H9 (cell line): ENCODE results near the gene UVSSA. TPM values are rescaled to one million over a fixed set of nuclear protein-coding genes. Genes with fewer than 3 reads are reported as not detected.

ENCODE experiments used
- DNase-seq: peaks from one replicate; pipeline ENCODE4 v3.0.0-alpha.2; 2017
- H2AFZ ChIP-seq: one replicate; pipeline ENCODE4 v1.6.1; 2013; ENCODE audit warnings: mild to moderate bottlenecking, low read length, control low read depth, moderate library complexity
- H2AK5ac ChIP-seq: 2 replicates; pipeline ENCODE4 v1.6.1; 2013; ENCODE audit warnings: low read length, control low read depth, mixed read lengths; ENCODE audit not compliant: insufficient read length
- H2BK120ac ChIP-seq: one replicate; pipeline ENCODE4 v1.6.1; 2013; ENCODE audit warnings: low read depth, mild to moderate bottlenecking, low read length, control low read depth, inconsistent platforms; ENCODE audit not compliant: poor library complexity, severe bottlenecking
- H2BK12ac ChIP-seq: 2 replicates; pipeline ENCODE4 v1.6.1; 2013; ENCODE audit warnings: low read length, control low read depth, mixed read lengths, low read depth; ENCODE audit not compliant: insufficient read length
- H2BK15ac ChIP-seq: 2 replicates; pipeline ENCODE4 v1.6.1; 2013; ENCODE audit warnings: low read depth, low read length, control low read depth
- H2BK20ac ChIP-seq: one replicate; pipeline ENCODE4 v1.6.1; 2013; ENCODE audit warnings: low read depth, mild to moderate bottlenecking, low read length, control low read depth, inconsistent platforms; ENCODE audit not compliant: poor library complexity, severe bottlenecking
- H2BK5ac ChIP-seq: 2 replicates; pipeline ENCODE4 v1.6.1; 2013; ENCODE audit warnings: low read length, control low read depth, mixed read lengths; ENCODE audit not compliant: insufficient read length
- H3K14ac ChIP-seq: 2 replicates; pipeline ENCODE4 v1.6.1; 2013; ENCODE audit warnings: low read length, control low read depth; ENCODE audit not compliant: insufficient read depth
- H3K18ac ChIP-seq: 2 replicates; pipeline ENCODE4 v1.6.1; 2013; ENCODE audit warnings: low read depth, mild to moderate bottlenecking, mixed read lengths, low read length, control low read depth; ENCODE audit not compliant: insufficient read length
- H3K23ac ChIP-seq: 2 replicates; pipeline ENCODE4 v1.6.1; 2013; ENCODE audit warnings: low read length, control low read depth, mixed read lengths, low read depth; ENCODE audit not compliant: insufficient read length
- H3K23me2 ChIP-seq: 2 replicates; pipeline ENCODE4 v1.6.1; 2013; ENCODE audit warnings: low read depth, mild to moderate bottlenecking, mixed read lengths, low read length, control low read depth; ENCODE audit not compliant: insufficient read length, poor library complexity, severe bottlenecking
- H3K27ac ChIP-seq: 2 replicates; pipeline ENCODE4 v1.5.1; 2013; ENCODE audit warnings: low read length, control low read depth, mixed read lengths, low read depth; ENCODE audit not compliant: insufficient read length
- H3K27me3 ChIP-seq: 2 replicates; pipeline ENCODE4 v1.6.1; 2013; ENCODE audit warnings: low read length, control low read depth, inconsistent platforms; ENCODE audit not compliant: insufficient read depth
- H3K4ac ChIP-seq: 2 replicates; pipeline ENCODE4 v1.6.1; 2013; ENCODE audit warnings: low read depth, mild to moderate bottlenecking, control low read depth, inconsistent platforms, low read length, moderate library complexity
- H3K4me1 ChIP-seq: 2 replicates; pipeline ENCODE4 v1.6.1; 2013; ENCODE audit warnings: low read length, control low read depth, inconsistent platforms; ENCODE audit not compliant: insufficient read depth
- H3K4me2 ChIP-seq: 2 replicates; pipeline ENCODE4 v1.6.1; 2013; ENCODE audit warnings: low read length, control low read depth, mixed read lengths; ENCODE audit not compliant: insufficient read length, insufficient read depth
- H3K56ac ChIP-seq: 2 replicates; pipeline ENCODE4 v1.6.1; 2013; ENCODE audit warnings: low read depth, mild to moderate bottlenecking, mixed read lengths, low read length, control low read depth; ENCODE audit not compliant: insufficient read length
- H3K79me1 ChIP-seq: 2 replicates; pipeline ENCODE4 v1.6.1; 2013; ENCODE audit warnings: low read depth, mild to moderate bottlenecking, moderate library complexity, low read length, control low read depth, inconsistent platforms; ENCODE audit not compliant: insufficient read depth, poor library complexity, severe bottlenecking
- H3K79me2 ChIP-seq: 2 replicates; pipeline ENCODE4 v1.6.1; 2013; ENCODE audit warnings: low read length, control low read depth, inconsistent platforms; ENCODE audit not compliant: insufficient read depth
- H3K9ac ChIP-seq: 2 replicates; pipeline ENCODE4 v1.6.1; 2013; ENCODE audit warnings: low read length, control low read depth, mixed read lengths; ENCODE audit not compliant: insufficient read length; ENCODE audit errors: extremely low read depth
- H3K9me3 ChIP-seq: one replicate; pipeline ENCODE4 v1.6.1; 2013; ENCODE audit warnings: low read depth, low read length, inconsistent platforms; ENCODE audit not compliant: control insufficient read depth
- H3T11ph ChIP-seq: one replicate; pipeline ENCODE4 v1.6.1; 2013; ENCODE audit warnings: mild to moderate bottlenecking, low read length, control low read depth, inconsistent platforms
- H4K20me1 ChIP-seq: one replicate; pipeline ENCODE4 v1.6.1; 2013; ENCODE audit not compliant: control insufficient read depth, insufficient read length, insufficient read depth
- H4K5ac ChIP-seq: 2 replicates; pipeline ENCODE4 v1.6.1; 2013; ENCODE audit warnings: low read depth, mild to moderate bottlenecking, mixed read lengths, low read length, control low read depth; ENCODE audit not compliant: insufficient read length
- H4K8ac ChIP-seq: replicated peaks from 2 replicates; pipeline ENCODE4 v1.6.1; 2013; ENCODE audit warnings: low read length, control low read depth, mixed read lengths, low read depth; ENCODE audit not compliant: insufficient read length
- H4K91ac ChIP-seq: 2 replicates; pipeline ENCODE4 v1.6.1; 2013; ENCODE audit warnings: low read depth, mild to moderate bottlenecking, moderate library complexity, mixed read lengths, low read length, control low read depth; ENCODE audit not compliant: insufficient read length
- H3K27ac Mint-ChIP-seq, 3 experiments: 2 replicates in 2 of 3; 3 replicates in 1 of 3; pipeline ENCODE4 v1.8.0; 2020 to 2021; ENCODE audit warnings: mixed read lengths in 3 of 3, mild to moderate bottlenecking in 1 of 3, moderate library complexity in 1 of 3
- H3K27me3 Mint-ChIP-seq: 2 replicates; pipeline ENCODE4 v1.8.0; 2021; ENCODE audit warnings: low read depth, mild to moderate bottlenecking, moderate library complexity, mixed read lengths
- H3K36me3 Mint-ChIP-seq, 3 experiments: 2 replicates in 2 of 3; 3 replicates in 1 of 3; pipeline ENCODE4 v1.8.0; 2020 to 2021; ENCODE audit warnings: low read depth in 3 of 3, mixed read lengths in 3 of 3; ENCODE audit not compliant: insufficient read depth in 1 of 3
- H3K4me1 Mint-ChIP-seq, 2 experiments: 2 replicates each; pipeline ENCODE4 v1.8.0; 2020; ENCODE audit warnings: mixed read lengths in 2 of 2
- H3K4me3 Mint-ChIP-seq, 2 experiments: 2 replicates in 1 of 2; 3 replicates in 1 of 2; pipeline ENCODE4 v1.8.0; 2020 to 2021; ENCODE audit warnings: mild to moderate bottlenecking in 2 of 2, mixed read lengths in 2 of 2, moderate library complexity in 1 of 2
- H3K9me3 Mint-ChIP-seq, 2 experiments: 2 replicates in 1 of 2; 3 replicates in 1 of 2; pipeline ENCODE4 v1.8.0; 2020; ENCODE audit warnings: mild to moderate bottlenecking in 2 of 2, mixed read lengths in 2 of 2, moderate library complexity in 1 of 2
- CTCF ChIP-seq: fragments of 200-600 bp; sonication (generic); conservative IDR thresholded peaks from 3 replicates; pipeline ENCODE4 v1.8.0; 2021; ENCODE audit warnings: antibody characterized with exemption, mild to moderate bottlenecking
- WGBS: extraction: QIAGEN DNeasy Blood & Tissue Kit; methylation state at CpG from one replicate; pipeline ENCODE4 v1.1.7; 2013; ENCODE audit warnings: missing lambda C conversion rate, low lambda C conversion rate, mixed read lengths; ENCODE audit not compliant: insufficient read length; ENCODE audit errors: extremely low coverage; 5-methylcytosine and 5-hydroxymethylcytosine counted together
- total RNA-seq: library from RNA; stranded (reverse); gene quantifications from 2 replicates; pipeline ENCODE4 v1.2.1, GENCODE V29; 2021

UVSSA gene
- total RNA-seq, 1 experiment from 2014 or later: 15.9 TPM

GRCh38 chr4:1352567-1352900 lies 5.5 kb downstream of the UVSSA start:
- Histone ChIP-seq H2BK5ac (no peak overlapping the region), H2BK12ac (no peak overlapping the region), H2BK120ac (no peak overlapping the region), H2AFZ (no peak overlapping the region), H4K20me1 (no peaks in the 10 kb centered on the region), H3K56ac (no peak overlapping the region), H4K8ac (no peak overlapping the region), H2BK20ac (no peak overlapping the region), H3K9ac (no peak overlapping the region), H3K14ac (no peak overlapping the region), H3T11ph (no peak overlapping the region), H3K27ac (no peak overlapping the region), H3K4me2 (no peak overlapping the region), H3K79me2 (no peaks in the 10 kb centered on the region), H2AK5ac (no peak overlapping the region), H4K91ac (no peak overlapping the region), H3K9me3 (no peaks in the 10 kb centered on the region), H3K18ac (no peak overlapping the region), H3K23ac (no peak overlapping the region), H3K4ac (no peak overlapping the region), H4K5ac (no peak overlapping the region), H3K23me2 (peaks cover 3% of the 10 kb centered on the region), H3K79me1 (no peaks in the 10 kb centered on the region), H2BK15ac (no peak overlapping the region), H3K4me1 (no peaks in the 10 kb centered on the region; the same call in 1 of the 2 replicates), H3K27me3 (no peaks in the 10 kb centered on the region)
- Mint-ChIP-seq H3K27me3 (no peaks in the 10 kb centered on the region), H3K4me1 (peaks cover 13 to 16% of the 10 kb centered on the region in 2 experiments), H3K4me3 (no peak overlapping the region), H3K36me3 (peaks cover 11 to 38% (median 24%) of the 10 kb centered on the region in 3 experiments), H3K9me3 (no peaks in the 10 kb centered on the region; a peak in 1 of 5 replicates), H3K27ac (no peak overlapping the region)
- DNase-seq: no peak
- WGBS: no CpG with 5 or more reads among the region's 12 CpGs
- no peak for TF ChIP-seq CTCF
